NCI-H1105 (cell line): Measurements from ENCODE around the gene DBET.
"Not testable (repeated sequence)": the region's sequence is repeated elsewhere in the genome, so short reads cannot be mapped to it uniquely, and the experiment has no call there.

Source experiments
- DNase-seq: peaks from one replicate; lab custom pipeline; 2025; lab: John Stamatoyannopoulos, UW

Gene DBET

DNA sequence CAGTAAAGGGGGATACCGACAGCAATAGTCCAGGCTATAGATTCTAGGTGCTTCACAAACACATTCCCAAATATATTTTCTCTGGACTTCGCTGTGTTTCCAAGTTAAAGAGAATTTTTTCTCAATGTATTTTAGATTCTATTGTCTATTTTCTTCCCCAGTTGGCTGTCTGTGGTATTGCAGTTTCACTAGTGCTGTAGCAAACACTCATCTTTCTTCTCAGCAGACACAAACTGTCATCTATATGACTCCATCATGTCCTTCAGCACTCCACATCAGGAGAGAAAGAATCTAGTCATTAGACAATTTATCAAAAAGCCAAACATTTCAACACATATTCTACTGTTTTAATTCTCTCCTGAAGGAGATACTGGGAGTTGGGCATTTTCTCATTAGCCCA, at the start of gene DBET:
TSS of gene DBET (plus strand) at position 161 of the 400 bp plus-strand sequence.
- not testable (repeated sequence) for DNase-seq

DNA sequence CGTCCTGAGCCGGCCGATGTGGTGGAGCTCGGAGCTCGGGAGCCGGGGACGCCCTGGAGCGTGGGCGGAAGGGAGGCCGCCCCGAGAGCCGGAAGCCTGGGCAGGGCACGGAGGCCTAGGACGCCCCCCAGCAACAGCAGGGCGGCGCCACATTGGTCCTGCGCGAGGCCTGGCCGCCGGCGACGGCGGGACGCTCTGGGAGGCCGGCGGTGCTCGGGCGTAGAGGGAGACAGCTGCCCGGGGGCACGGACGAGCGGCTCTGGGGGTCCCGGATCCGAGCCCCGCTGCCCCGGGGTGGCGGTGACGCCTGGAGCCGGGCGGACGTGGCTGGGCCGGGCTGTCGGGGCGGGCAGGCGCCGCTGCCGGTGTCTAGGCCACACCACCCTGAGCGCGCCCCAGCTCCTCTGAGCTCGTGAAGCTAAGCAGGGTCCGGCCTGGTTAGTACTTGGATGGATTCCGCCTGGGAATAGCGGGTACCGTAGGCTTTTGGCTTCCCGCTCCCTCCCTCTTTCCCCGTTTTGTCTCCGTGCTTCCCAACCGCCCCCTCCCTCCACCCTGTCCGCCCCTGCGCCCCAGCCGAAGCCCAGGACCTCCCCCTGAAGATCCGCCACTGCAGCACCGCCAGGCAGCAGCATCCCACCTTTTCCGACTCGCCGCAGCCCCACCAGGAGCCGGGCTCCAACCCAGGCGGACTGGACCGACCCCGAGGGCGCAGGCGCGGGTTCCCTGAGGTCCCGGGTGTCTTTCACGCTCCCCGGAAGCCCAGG, 49.3 kb upstream of the DBET start:
- DNase-seq: no peak

DNA sequence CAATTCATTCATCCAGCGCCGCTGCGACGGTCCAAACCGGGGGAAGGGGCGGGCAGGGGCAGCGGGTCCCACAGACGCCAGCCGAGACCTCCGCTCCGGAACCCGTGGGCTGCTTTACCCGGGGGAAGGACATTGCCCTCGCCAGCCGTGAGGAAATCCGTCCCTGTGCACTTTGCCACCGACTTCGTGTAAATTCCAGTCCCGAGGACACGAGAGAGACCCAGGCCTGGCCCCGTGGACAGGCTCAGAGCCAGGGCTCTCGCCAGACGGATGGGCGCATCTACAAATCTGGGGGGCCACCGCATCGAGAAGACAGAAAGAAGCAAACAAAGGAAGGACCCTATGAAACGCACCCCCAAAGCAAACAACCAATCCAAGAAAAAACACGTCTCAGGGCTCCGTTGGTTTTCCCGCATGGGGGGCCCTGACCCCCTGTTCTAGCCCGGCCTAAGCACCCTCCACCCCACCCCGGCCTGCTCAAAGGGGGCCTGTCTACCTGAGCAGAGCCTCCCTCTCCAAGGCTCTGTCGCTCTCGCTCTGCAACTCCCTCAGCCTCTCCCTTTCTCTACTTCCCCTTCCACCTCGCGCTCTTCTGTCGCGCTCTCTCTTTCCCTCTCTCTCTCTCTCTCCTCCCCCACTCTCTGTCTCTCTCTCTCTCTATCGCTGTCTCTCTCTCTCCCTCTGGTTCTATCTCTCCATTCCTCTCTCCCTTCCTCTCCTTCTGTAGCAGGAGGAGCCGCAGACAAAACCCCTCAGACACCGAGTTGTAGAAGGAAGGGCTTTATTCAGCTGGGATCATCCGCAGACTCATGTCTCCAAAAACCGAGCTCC, 48.5 kb upstream of the DBET start:
- no peak for DNase-seq

DNA sequence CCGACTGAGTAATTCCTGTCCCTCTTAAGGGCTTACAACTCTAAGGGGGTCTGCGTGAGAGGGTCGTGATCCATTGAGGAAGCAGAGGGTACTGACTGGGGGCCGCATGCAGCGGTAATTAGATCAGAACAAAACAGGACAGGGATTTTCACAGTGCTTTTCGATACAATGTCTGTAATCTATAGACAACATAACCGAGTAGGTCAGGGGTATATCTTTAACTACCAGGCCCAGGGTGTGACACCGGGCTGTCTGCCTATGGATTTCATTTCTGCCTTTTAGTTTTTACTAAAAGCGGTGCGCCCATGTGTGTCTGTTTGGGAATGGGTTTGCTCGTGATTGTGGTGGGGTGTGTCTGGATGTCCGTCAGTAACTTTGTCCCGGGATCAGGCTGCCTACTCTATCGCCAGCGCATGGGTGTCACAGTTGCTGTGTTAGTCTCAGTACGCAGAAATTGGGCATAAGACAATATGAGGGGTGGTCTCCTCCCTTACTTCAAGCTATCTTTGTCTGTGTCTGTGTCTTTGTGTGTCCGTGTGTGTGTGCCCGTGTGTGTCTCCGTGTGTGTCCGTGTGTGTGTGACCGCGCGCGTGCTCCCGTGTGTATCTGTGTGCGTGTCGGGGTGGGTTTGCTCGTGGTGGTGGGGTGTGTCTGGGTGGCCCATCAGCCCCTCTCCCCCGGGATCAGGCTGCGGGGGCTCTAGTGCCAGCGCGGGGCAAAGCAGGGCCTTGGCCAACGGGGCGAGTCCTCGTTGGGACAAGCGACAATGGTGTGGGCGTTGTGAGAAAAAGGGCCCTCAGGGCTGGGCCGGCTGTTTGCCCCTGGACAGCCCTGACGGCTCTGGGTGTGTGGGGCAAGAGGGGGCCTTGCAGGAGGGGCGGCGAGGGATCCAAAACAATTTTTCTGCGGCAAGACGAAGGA, 47.7 kb upstream of the DBET start:
- no peak for DNase-seq

DNA sequence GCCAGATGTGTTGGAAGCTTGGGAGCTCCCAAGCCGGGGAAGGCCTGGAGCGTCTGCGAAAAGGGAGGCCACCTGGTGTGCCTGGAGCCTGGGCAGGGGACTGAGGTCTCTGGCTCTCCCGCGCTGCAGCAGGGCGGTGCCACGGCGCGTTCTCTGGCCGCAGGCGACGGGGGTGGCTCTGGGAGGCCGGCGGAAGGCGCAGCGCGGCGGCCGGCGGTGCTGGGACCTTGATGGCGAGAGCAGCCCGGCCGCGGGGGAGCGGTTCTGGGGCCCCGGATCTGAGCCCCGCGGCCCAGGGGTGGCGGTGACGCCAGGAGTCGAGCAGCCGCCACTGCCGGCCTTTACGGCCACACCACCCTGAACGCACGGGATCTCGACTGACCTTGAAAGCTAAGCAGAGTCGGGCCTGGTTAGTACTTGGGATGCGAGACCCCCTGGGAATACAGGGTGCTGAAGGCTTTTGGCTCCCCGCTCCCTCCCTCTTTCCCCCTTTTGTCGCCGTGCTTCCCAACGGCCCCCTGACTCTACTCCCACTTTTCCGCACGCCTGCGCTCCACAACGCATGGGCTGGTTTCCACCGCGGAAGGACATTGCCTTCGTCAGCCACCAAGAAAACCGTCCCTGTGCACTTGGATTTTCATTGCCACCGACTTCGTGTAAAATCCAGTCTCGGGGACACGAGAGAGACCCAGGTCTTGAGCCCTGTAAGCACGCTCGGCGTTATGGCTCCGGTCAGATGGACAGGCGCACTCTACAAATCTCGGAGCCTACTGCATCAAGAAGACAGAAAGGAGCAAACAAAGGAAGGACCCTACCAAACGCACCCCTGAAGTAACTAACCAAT, 46.7 kb upstream of the DBET start:
- DNase-seq: no peak

DNA sequence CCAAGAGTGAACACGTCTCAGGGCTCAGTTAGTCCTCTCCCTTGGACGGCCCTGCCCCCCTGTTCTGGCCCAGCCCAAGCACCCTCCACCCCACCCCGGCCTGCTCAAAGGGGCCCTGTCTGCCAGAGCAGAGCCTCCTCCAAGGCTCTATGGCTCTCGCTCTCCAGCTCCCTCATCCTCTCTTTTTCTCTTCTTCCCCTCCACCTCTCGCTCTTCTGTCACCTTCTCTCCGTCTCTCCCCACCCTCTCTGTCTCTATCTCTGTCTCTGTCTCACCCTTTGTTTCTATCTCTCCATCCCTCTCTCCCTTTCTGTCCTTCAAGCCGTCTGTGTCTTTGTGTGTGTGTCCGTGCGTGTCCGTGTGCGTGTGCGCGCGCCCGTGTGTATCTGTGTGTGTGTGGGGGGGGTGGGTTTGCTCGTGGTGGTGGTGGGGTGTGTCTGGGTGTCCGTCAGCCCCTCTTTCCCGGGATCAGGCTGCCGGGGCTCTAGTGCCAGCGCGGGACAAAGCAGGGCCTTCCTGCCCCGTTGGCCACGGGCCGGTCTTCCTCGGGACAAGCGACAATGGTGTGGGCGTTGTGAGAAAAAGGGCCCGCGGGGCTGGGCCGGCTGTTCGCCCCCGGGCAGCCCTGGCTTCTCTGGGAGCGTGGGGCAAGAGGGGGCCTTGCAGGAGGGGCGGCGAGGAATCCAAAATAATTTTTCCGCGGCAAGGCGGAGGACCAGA, 45.9 kb upstream of the DBET start:
- DNase-seq: no peak

DNA sequence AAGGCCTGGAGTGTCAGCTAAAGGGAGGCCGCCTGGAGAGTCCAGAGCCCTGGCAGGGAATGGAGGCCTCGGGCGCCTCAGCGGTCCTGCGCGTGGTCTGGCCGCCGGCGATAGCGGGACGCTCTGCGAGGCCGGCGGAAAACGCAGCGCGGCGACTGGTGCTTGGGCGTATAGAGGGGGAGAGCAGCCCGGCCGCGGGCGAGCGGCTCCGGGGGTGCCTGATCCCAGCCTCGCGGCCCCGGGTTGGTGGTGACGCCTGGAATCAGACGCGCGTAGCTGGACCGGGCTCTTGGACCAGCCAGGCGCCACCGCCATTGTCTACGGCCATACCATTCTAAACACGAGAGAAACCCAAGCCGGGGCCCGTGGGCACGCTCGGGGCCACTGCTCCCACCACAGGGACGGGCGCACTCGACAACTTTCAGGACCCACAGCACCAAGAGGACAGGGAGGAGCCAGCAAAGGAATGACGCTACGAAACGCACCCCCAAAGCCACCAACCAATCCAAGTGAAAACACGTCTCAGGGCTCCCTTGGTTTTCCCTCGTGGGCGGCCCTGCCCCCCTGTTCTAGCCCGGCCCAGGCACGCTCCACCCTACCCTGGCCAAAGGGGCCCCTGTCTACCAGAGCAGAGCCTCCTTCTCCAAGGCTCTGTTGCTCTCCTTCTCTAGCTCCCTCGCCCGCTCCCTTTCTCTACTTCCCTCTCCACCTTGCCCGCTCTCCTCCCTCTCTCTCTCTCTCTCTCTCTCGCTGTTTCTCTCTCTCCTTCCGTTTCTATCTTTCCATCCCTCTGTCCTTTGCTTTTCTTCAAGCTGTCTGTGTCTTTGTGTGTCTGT, 45.1 kb upstream of the DBET start:
- DNase-seq: no peak

DNA sequence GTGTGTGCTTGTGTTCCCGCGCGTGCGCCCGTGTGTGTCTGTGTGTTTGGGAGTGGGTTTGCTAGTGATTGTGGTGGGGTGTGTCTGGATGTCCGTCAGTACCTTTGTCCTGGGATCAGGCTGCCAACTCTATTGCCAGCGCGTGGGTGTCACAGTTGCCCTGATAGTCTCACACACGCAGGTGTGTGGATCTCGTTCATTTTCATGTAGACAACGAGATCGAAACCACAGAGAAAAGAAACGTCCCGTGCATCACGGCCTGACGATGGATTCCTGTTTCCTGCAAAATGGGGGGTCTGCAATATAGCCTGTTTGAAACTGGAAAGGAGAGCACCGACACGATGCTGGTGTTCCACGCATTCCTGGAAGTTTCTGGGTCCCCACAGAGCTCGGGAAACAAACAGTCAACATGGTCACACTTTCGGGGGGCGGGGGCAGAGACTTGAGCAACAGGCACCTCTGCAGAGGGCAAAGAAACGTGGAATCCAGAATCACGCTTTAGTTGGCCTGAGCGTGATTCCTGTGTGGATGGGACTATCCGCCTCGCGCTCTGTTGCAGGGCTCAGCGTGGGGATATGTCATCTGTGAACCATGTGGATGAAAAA, 44.3 kb upstream of the DBET start:
- not testable (repeated sequence) for DNase-seq

DNA sequence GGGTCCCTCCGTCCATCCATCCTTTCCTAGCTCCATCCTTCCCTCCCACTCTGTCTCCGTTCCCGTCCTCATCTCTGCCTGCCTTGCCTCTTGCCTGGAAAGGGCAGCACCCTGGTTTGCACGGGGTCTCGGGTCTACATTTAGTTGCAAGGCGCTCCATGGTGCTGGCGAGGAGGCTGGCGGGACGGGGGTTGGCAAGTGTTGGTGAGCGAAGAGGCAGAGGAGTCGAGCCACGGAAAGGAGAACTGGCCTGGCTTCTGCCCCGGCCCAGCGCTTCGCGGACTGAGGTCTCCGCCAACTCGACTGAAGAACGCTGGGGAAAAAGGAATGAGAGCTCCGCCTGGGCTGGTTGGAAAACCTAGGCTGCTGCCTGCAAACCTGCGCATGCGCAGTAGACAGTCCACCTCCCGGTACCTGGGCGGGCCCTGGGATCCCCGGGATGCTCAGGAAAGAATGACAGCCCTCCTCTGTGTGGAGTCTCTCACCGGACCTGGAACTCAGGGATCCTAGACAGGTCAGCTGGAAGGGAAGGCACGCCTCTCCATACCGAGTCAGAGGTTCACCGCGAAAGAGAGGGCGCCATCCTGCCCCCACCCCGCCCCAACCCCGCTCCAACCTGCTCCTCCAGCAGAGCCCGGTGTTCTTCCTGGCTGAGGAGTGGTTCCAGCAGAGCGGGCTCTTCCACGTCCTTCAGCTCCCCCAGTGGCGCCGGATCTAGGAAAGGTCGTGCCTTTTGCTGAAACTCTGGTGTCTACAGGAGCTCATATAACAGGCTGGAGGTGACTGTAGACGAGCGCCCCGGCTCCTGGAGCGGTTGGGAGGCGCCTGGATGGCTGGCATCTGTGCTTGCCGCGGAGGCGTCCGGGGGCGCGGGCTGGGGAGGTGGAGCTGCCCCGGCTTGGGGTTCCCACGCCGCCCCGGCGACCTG, 43.2 kb upstream of the DBET start:
- DNase-seq: no peak

DNA sequence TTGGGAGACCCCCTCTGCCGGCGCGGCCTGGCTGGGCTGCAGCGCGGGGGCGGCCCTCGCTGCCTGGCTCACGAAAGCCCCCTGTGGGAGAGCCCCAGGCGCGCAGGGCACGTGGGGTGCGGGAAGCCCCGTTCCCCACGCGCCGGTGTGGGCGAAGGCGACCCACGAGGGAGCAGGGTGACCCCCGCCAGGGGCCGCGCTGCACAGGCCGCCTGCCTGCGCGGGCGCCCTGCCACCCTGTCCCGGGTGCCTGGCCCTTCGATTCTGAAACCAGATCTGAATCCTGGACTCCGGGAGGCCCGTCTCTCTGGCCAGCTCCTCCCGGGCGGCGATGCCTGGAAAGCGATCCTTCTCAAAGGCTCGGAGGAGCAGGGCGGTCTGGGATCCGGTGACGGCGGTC, 42.3 kb upstream of the DBET start:
- DNase-seq: not testable (repeated sequence)

DNA sequence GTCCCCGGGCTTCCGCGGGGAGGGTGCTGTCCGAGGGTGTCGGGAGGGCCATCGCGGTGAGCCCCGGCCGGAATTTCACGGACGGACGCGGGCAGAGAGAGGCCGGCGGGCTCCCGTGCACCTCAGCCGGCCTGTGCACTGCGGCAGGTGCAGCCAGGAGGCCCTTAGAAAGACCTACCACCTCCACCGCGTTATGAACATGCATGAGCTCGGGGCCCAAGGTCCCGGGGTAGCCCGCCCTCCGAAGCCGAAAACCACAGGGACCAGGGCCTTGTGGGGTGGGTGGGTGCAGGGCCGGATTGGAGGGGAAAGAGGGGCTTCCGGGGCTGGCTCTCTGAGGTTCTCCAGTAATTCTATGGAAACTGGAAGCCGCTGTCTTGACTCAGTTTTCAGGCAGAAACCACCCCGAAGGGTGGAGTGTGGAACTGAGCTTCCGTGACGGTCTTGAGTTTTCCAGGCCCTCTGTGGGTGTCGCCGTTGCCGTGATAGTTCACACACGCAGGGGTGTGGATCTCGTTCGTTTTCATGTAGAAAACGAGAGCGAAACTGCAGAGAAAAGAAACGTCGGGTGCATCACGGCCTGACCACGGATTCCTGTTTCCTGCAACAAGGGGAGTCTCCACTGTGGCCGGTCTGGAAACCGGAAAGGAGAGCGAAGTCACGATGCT, 41.6 kb upstream of the DBET start:
- not testable (repeated sequence) for DNase-seq

DNA sequence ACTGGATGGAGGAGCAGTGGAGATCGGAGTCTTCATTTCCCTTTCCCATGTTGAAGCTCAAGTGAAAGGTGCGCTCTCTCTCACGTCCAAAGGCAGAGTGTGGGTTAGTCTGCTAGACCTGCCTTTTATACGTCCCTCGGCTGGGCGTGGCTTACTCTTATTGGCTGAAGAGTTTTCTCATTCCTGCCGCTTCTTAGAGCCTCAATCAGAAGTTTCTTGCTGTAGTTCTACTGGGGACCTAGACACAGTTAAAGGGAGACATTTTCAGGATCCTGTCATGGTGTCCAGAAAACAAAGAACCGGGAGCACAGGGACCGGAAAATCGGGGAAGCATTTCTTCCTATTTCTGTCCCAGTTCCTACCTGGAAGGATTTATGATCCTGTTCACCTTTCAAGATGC, 37.1 kb upstream of the DBET start, which contains the start of gene FRG2:
TSS of gene FRG2 (minus strand) at position 101 of the 400 bp plus-strand sequence. CDS start at position 49, 52 bp downstream.
- DNase-seq: not testable (repeated sequence)

DNA sequence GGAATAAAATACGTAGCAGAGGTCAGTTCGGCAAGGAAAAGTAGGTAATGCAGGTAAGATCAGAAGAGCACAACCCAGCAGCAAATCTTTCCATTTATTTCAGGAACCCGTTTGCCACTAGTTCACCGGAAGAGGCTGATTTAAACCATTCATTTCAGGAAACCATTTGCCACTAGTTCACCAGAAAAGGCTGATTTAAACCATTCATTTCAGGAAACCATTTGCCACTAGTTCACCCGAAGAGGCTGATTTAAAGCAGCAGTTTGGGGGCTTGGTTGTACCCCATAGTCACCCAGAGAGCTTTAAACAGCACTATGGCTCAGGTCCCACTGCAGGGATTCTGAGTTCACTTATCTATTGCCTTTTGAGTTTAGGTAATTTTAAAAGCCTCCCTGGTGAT, 33.0 kb upstream of the DBET start:
- not testable (repeated sequence) for DNase-seq

DNA sequence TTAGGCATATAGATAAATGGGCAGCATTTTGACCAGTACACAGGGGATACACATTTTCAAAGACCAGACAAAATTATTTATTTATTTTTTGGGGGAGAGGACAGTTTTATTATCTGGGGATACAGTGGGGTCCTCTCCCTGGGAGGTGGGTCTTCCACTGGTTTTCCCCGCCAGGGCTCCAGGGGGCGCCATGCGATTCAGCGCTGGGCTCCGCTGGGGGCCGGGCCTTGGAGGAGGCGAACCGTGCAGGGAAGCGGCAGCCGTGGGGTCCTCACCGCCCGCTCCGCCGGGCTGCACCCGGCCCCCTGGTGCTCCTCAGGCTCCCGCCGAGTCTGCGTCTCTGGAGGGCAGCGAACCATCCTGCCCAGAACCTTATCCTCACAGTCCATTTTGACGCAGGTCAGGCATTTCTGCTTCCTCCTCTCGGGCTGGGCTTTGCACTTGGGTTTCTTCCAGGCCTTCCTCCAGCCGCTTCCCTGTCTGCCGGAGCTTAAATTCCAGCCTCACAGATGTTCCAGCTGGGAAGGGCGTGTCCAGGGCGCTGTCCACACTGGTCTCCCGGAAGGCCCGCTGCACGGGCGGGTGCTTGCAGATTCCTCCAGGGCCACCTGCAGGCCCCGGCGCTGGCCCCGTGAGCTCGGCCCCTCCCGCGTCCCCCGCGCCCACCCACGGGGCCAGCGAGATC, 26.5 kb upstream of the DBET start:
- DNase-seq: not testable (repeated sequence)

DNA sequence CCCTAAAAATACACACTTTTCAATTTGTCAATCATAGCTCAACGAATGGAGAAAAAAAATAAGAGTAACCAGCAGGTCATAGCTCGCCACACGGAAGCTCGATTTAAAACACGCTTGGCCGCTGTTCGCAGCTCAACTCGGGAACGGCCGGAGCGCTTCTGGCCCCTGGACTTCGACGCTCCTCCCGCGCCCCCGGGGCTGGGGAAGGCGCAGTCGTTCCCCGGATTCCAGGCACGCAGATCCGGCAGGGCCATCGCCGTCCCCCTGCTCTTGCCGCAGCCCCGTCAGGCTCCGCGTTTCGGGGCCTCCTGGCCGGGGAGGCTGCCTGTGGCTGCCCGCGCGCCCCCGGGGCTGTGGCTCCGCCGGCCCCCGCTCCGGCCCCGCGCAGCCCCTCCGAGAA, 23.4 kb upstream of the DBET start:
- not testable (repeated sequence) for DNase-seq

DNA sequence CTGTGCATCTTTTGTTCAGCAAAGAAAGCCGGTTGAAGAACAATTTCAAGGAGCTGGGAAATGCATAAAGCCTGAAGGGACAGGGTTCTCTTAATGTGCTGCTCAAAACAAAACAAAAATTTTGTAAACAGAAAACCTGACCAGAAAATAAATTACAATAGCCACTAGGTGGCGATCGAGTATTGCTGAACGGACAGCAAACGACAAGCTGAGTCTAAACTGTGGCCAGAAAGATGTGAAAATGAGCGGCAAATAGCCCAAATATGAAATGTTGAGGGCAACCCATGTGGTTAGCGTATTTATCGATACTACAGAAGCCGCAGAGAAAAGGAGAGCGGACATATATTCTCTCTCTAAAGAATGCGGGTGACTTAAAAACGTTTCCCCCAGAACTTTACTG, 16.7 kb upstream of the DBET start:
- DNase-seq: not testable (repeated sequence)
